SJCRH30 (cell line): ENCODE results near the gene CHIC1. TPM values are rescaled to one million over a fixed set of nuclear protein-coding genes. Genes with fewer than 3 reads are reported as not detected.
"Not testable (repeated sequence)": the region's sequence is repeated elsewhere in the genome, so short reads cannot be mapped to it uniquely, and the experiment has no call there.

Experiments
- DNase-seq, 2 experiments: peaks; one replicate each; pipeline ENCODE4 v3.0.0-alpha.2; 2015 to 2020
- H3K27ac ChIP-seq: fragments of 250-450 bp; sonication (Bioruptor Pico); 2 replicates; pipeline ENCODE4 v1.5.1; 2020; ENCODE audit warnings: mild to moderate bottlenecking, moderate library complexity
- H3K27me3 ChIP-seq: fragments of 250-450 bp; sonication (Bioruptor Pico); 2 replicates; pipeline ENCODE4 v1.5.1; 2020; ENCODE audit warnings: mild to moderate bottlenecking, moderate library complexity
- H3K36me3 ChIP-seq: fragments of 250-450 bp; sonication (Bioruptor Pico); 2 replicates; pipeline ENCODE4 v1.5.1; 2020; ENCODE audit warnings: mild to moderate bottlenecking, moderate library complexity
- H3K4me1 ChIP-seq: fragments of 250-450 bp; sonication (Bioruptor Pico); 2 replicates; pipeline ENCODE4 v1.5.1; 2020; ENCODE audit warnings: mild to moderate bottlenecking, moderate library complexity
- H3K4me3 ChIP-seq: fragments of 250-450 bp; sonication (Bioruptor Pico); 2 replicates; pipeline ENCODE4 v1.5.1; 2020; ENCODE audit warnings: mild to moderate bottlenecking, moderate library complexity
- H3K9me3 ChIP-seq: fragments of 250-450 bp; sonication (Bioruptor Pico); replicated peaks from 2 replicates; pipeline ENCODE4 v1.5.1; 2020; ENCODE audit warnings: mild to moderate bottlenecking, moderate library complexity
- total RNA-seq: library from RNA; depleted of rRNA; stranded (reverse); fragments of >200 nt; shearing (Covaris generic); gene quantifications from 2 replicates; pipeline ENCODE4 v1.2.3, GENCODE V29; 2014; rRNA removed

CHIC1 gene
- total RNA-seq, 1 experiment from 2014 or later: 12.9 TPM

- Histone ChIP-seq H3K4me3 (no peak overlapping the region), H3K9me3 (peaks cover 2% of the 10 kb centered on the region; the same call in 1 of the 2 replicates), H3K27ac (no peak overlapping the region), H3K36me3 (0 out of 2 replicates have a peak, but pooled peaks cover 3% of the 10 kb centered on the region), H3K4me1 (no peaks in the 10 kb centered on the region), H3K27me3 (no peaks in the 10 kb centered on the region)
- DNase-seq: no peak
Observed at GRCh38 chrX:73647632-73648322, 84.8 kb downstream of the CHIC1 start.

DNA sequence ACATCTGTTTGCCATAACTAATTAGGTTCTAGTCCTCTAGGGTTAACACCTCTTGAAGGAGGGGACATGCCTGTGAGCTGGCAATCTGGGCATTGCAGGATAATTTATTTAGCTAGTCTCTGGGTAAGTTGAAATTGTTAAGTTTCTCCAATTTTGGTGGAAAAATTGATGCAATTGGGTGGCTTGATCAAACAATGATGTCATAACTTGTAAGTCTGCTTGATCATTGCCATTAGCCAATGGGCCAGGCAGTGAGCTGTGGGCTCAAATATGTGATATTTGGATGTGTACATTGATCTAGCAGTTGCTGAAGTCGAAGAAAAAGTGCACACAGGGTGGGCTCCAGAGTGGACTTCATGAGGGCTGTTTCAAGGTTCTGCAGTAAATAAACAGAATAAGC lies 98.3 kb downstream of the CHIC1 start:
- H3K27me3 ChIP-seq, DNase-seq, H3K27ac ChIP-seq, H3K4me3 ChIP-seq, H3K36me3 ChIP-seq, H3K9me3 ChIP-seq, H3K4me1 ChIP-seq: not testable (repeated sequence)

- Histone ChIP-seq H3K27ac (peak overlapping the region; percentile 22), H3K4me1 (peaks cover 15% of the 10 kb centered on the region; the same call in 1 of the 2 replicates), H3K9me3 (no peaks in the 10 kb centered on the region; the same call in 1 of the 2 replicates), H3K4me3 (no peak overlapping the region), H3K27me3 (no peaks in the 10 kb centered on the region), H3K36me3 (no peaks in the 10 kb centered on the region)
- peak; percentile 85 to 87 for DNase-seq
Observed at GRCh38 chrX:73668779-73669178, 105.8 kb downstream of the CHIC1 start.

- no peaks in the 10 kb centered on the region for H3K9me3 ChIP-seq
- no peaks in the 10 kb centered on the region for H3K27me3 ChIP-seq
- H3K4me1 ChIP-seq: no peaks in the 10 kb centered on the region
- no peak overlapping the region for H3K4me3 ChIP-seq
- H3K27ac ChIP-seq: no peak overlapping the region
- DNase-seq: no peak
- no peaks in the 10 kb centered on the region for H3K36me3 ChIP-seq
Observed at GRCh38 chrX:73681408-73681807, 118.4 kb downstream of the CHIC1 start.

GRCh38 chrX:73683236-73683859 lies 120.4 kb downstream of the CHIC1 start:
- no peak overlapping the region for H3K27ac ChIP-seq
- no peaks in the 10 kb centered on the region for H3K36me3 ChIP-seq
- DNase-seq: no peak
- H3K27me3 ChIP-seq: no peaks in the 10 kb centered on the region
- H3K4me3 ChIP-seq: no peak overlapping the region
- no peaks in the 10 kb centered on the region for H3K9me3 ChIP-seq
- no peaks in the 10 kb centered on the region for H3K4me1 ChIP-seq

GRCh38 chrX:73707014-73707413 lies 144.0 kb downstream of the CHIC1 start:
- H3K4me1 ChIP-seq, DNase-seq, H3K27me3 ChIP-seq, H3K27ac ChIP-seq, H3K9me3 ChIP-seq, H3K4me3 ChIP-seq, H3K36me3 ChIP-seq: not testable (repeated sequence)

GRCh38 chrX:73728602-73729001 lies 165.6 kb downstream of the CHIC1 start:
- H3K4me3 ChIP-seq: no peak overlapping the region
- no peak overlapping the region for H3K27ac ChIP-seq
- no peaks in the 10 kb centered on the region for H3K4me1 ChIP-seq
- no peak for DNase-seq
- H3K36me3 ChIP-seq: no peaks in the 10 kb centered on the region
- H3K9me3 ChIP-seq: no peaks in the 10 kb centered on the region
- H3K27me3 ChIP-seq: no peaks in the 10 kb centered on the region

Other genes with a start within 250 kb of the CHIC1 start
- not detected in 2 replicates for gene CDX4, start 116.1 kb upstream of the CHIC1 start, total RNA-seq